H9 (cell line): ENCODE measurements around the gene CHD3. TPM values are rescaled to one million over a fixed set of nuclear protein-coding genes. Genes with fewer than 3 reads are reported as not detected.
A peak's percentile ranks its signal among the peaks of the same experiment; 100 is the strongest.

ENCODE experiments used
- DNase-seq: peaks from one replicate; pipeline ENCODE4 v3.0.0-alpha.2; 2017
- H2AFZ ChIP-seq: one replicate; pipeline ENCODE4 v1.6.1; 2013; ENCODE audit warnings: mild to moderate bottlenecking, low read length, control low read depth, moderate library complexity
- H2AK5ac ChIP-seq: 2 replicates; pipeline ENCODE4 v1.6.1; 2013; ENCODE audit warnings: low read length, control low read depth, mixed read lengths; ENCODE audit not compliant: insufficient read length
- H2BK120ac ChIP-seq: one replicate; pipeline ENCODE4 v1.6.1; 2013; ENCODE audit warnings: low read depth, mild to moderate bottlenecking, low read length, control low read depth, inconsistent platforms; ENCODE audit not compliant: poor library complexity, severe bottlenecking
- H2BK12ac ChIP-seq: 2 replicates; pipeline ENCODE4 v1.6.1; 2013; ENCODE audit warnings: low read length, control low read depth, mixed read lengths, low read depth; ENCODE audit not compliant: insufficient read length
- H2BK15ac ChIP-seq: 2 replicates; pipeline ENCODE4 v1.6.1; 2013; ENCODE audit warnings: low read depth, low read length, control low read depth
- H2BK20ac ChIP-seq: one replicate; pipeline ENCODE4 v1.6.1; 2013; ENCODE audit warnings: low read depth, mild to moderate bottlenecking, low read length, control low read depth, inconsistent platforms; ENCODE audit not compliant: poor library complexity, severe bottlenecking
- H2BK5ac ChIP-seq: 2 replicates; pipeline ENCODE4 v1.6.1; 2013; ENCODE audit warnings: low read length, control low read depth, mixed read lengths; ENCODE audit not compliant: insufficient read length
- H3K14ac ChIP-seq: 2 replicates; pipeline ENCODE4 v1.6.1; 2013; ENCODE audit warnings: low read length, control low read depth; ENCODE audit not compliant: insufficient read depth
- H3K18ac ChIP-seq: 2 replicates; pipeline ENCODE4 v1.6.1; 2013; ENCODE audit warnings: low read depth, mild to moderate bottlenecking, mixed read lengths, low read length, control low read depth; ENCODE audit not compliant: insufficient read length
- H3K23ac ChIP-seq: 2 replicates; pipeline ENCODE4 v1.6.1; 2013; ENCODE audit warnings: low read length, control low read depth, mixed read lengths, low read depth; ENCODE audit not compliant: insufficient read length
- H3K23me2 ChIP-seq: 2 replicates; pipeline ENCODE4 v1.6.1; 2013; ENCODE audit warnings: low read depth, mild to moderate bottlenecking, mixed read lengths, low read length, control low read depth; ENCODE audit not compliant: insufficient read length, poor library complexity, severe bottlenecking
- H3K27ac ChIP-seq: 2 replicates; pipeline ENCODE4 v1.5.1; 2013; ENCODE audit warnings: low read length, control low read depth, mixed read lengths, low read depth; ENCODE audit not compliant: insufficient read length
- H3K27me3 ChIP-seq: 2 replicates; pipeline ENCODE4 v1.6.1; 2013; ENCODE audit warnings: low read length, control low read depth, inconsistent platforms; ENCODE audit not compliant: insufficient read depth
- H3K4ac ChIP-seq: 2 replicates; pipeline ENCODE4 v1.6.1; 2013; ENCODE audit warnings: low read depth, mild to moderate bottlenecking, control low read depth, inconsistent platforms, low read length, moderate library complexity
- H3K4me1 ChIP-seq: 2 replicates; pipeline ENCODE4 v1.6.1; 2013; ENCODE audit warnings: low read length, control low read depth, inconsistent platforms; ENCODE audit not compliant: insufficient read depth
- H3K4me2 ChIP-seq: 2 replicates; pipeline ENCODE4 v1.6.1; 2013; ENCODE audit warnings: low read length, control low read depth, mixed read lengths; ENCODE audit not compliant: insufficient read length, insufficient read depth
- H3K56ac ChIP-seq: 2 replicates; pipeline ENCODE4 v1.6.1; 2013; ENCODE audit warnings: low read depth, mild to moderate bottlenecking, mixed read lengths, low read length, control low read depth; ENCODE audit not compliant: insufficient read length
- H3K79me1 ChIP-seq: 2 replicates; pipeline ENCODE4 v1.6.1; 2013; ENCODE audit warnings: low read depth, mild to moderate bottlenecking, moderate library complexity, low read length, control low read depth, inconsistent platforms; ENCODE audit not compliant: insufficient read depth, poor library complexity, severe bottlenecking
- H3K79me2 ChIP-seq: 2 replicates; pipeline ENCODE4 v1.6.1; 2013; ENCODE audit warnings: low read length, control low read depth, inconsistent platforms; ENCODE audit not compliant: insufficient read depth
- H3K9ac ChIP-seq: 2 replicates; pipeline ENCODE4 v1.6.1; 2013; ENCODE audit warnings: low read length, control low read depth, mixed read lengths; ENCODE audit not compliant: insufficient read length; ENCODE audit errors: extremely low read depth
- H3K9me3 ChIP-seq: one replicate; pipeline ENCODE4 v1.6.1; 2013; ENCODE audit warnings: low read depth, low read length, inconsistent platforms; ENCODE audit not compliant: control insufficient read depth
- H3T11ph ChIP-seq: one replicate; pipeline ENCODE4 v1.6.1; 2013; ENCODE audit warnings: mild to moderate bottlenecking, low read length, control low read depth, inconsistent platforms
- H4K20me1 ChIP-seq: one replicate; pipeline ENCODE4 v1.6.1; 2013; ENCODE audit not compliant: control insufficient read depth, insufficient read length, insufficient read depth
- H4K5ac ChIP-seq: 2 replicates; pipeline ENCODE4 v1.6.1; 2013; ENCODE audit warnings: low read depth, mild to moderate bottlenecking, mixed read lengths, low read length, control low read depth; ENCODE audit not compliant: insufficient read length
- H4K8ac ChIP-seq: replicated peaks from 2 replicates; pipeline ENCODE4 v1.6.1; 2013; ENCODE audit warnings: low read length, control low read depth, mixed read lengths, low read depth; ENCODE audit not compliant: insufficient read length
- H4K91ac ChIP-seq: 2 replicates; pipeline ENCODE4 v1.6.1; 2013; ENCODE audit warnings: low read depth, mild to moderate bottlenecking, moderate library complexity, mixed read lengths, low read length, control low read depth; ENCODE audit not compliant: insufficient read length
- H3K27ac Mint-ChIP-seq, 3 experiments: 2 replicates in 2 of 3; 3 replicates in 1 of 3; pipeline ENCODE4 v1.8.0; 2020 to 2021; ENCODE audit warnings: mixed read lengths in 3 of 3, mild to moderate bottlenecking in 1 of 3, moderate library complexity in 1 of 3
- H3K27me3 Mint-ChIP-seq: 2 replicates; pipeline ENCODE4 v1.8.0; 2021; ENCODE audit warnings: low read depth, mild to moderate bottlenecking, moderate library complexity, mixed read lengths
- H3K36me3 Mint-ChIP-seq, 3 experiments: 2 replicates in 2 of 3; 3 replicates in 1 of 3; pipeline ENCODE4 v1.8.0; 2020 to 2021; ENCODE audit warnings: low read depth in 3 of 3, mixed read lengths in 3 of 3; ENCODE audit not compliant: insufficient read depth in 1 of 3
- H3K4me1 Mint-ChIP-seq, 2 experiments: 2 replicates each; pipeline ENCODE4 v1.8.0; 2020; ENCODE audit warnings: mixed read lengths in 2 of 2
- H3K4me3 Mint-ChIP-seq, 2 experiments: 2 replicates in 1 of 2; 3 replicates in 1 of 2; pipeline ENCODE4 v1.8.0; 2020 to 2021; ENCODE audit warnings: mild to moderate bottlenecking in 2 of 2, mixed read lengths in 2 of 2, moderate library complexity in 1 of 2
- H3K9me3 Mint-ChIP-seq, 2 experiments: 2 replicates in 1 of 2; 3 replicates in 1 of 2; pipeline ENCODE4 v1.8.0; 2020; ENCODE audit warnings: mild to moderate bottlenecking in 2 of 2, mixed read lengths in 2 of 2, moderate library complexity in 1 of 2
- CTCF ChIP-seq: fragments of 200-600 bp; sonication (generic); conservative IDR thresholded peaks from 3 replicates; pipeline ENCODE4 v1.8.0; 2021; ENCODE audit warnings: antibody characterized with exemption, mild to moderate bottlenecking
- WGBS: extraction: QIAGEN DNeasy Blood & Tissue Kit; methylation state at CpG from one replicate; pipeline ENCODE4 v1.1.7; 2013; ENCODE audit warnings: missing lambda C conversion rate, low lambda C conversion rate, mixed read lengths; ENCODE audit not compliant: insufficient read length; ENCODE audit errors: extremely low coverage; 5-methylcytosine and 5-hydroxymethylcytosine counted together
- total RNA-seq: library from RNA; stranded (reverse); gene quantifications from 2 replicates; pipeline ENCODE4 v1.2.1, GENCODE V29; 2021

The CHD3 gene
- total RNA-seq, 1 experiment from 2014 or later, result 33.2 TPM

- Histone ChIP-seq H3K18ac (no peak overlapping the region), H3K23me2 (peaks cover 36% of the 10 kb centered on the region), H3K4me1 (no peaks in the 10 kb centered on the region; the same call in 1 of the 2 replicates), H4K91ac (no peak overlapping the region), H3T11ph (no peak overlapping the region), H2BK5ac (no peak overlapping the region), H3K27ac (no peak overlapping the region), H2BK12ac (no peak overlapping the region), H3K23ac (no peak overlapping the region), H3K56ac (no peak overlapping the region), H3K79me2 (no peaks in the 10 kb centered on the region), H2BK20ac (no peak overlapping the region), H4K8ac (no peak overlapping the region), H2AFZ (no peak overlapping the region), H2AK5ac (no peak overlapping the region), H2BK120ac (no peak overlapping the region), H4K5ac (no peak overlapping the region), H4K20me1 (no peaks in the 10 kb centered on the region), H2BK15ac (no peak overlapping the region), H3K9ac (no peak overlapping the region), H3K4ac (no peak overlapping the region), H3K79me1 (no peaks in the 10 kb centered on the region), H3K9me3 (no peaks in the 10 kb centered on the region), H3K27me3 (peaks cover 30% of the 10 kb centered on the region; the same call in 1 of the 2 replicates), H3K4me2 (peak overlapping the region; percentile 97), H3K14ac (no peak overlapping the region)
- H3K27me3 Mint-ChIP-seq, result peaks cover 18% of the 10 kb centered on the region
- H3K36me3 Mint-ChIP-seq, result peaks cover 0 to 36% (median 20%) of the 10 kb centered on the region in 3 experiments; a peak in 4 of 7 replicates
- peaks cover 24 to 39% of the 10 kb centered on the region in 2 experiments for H3K4me1 Mint-ChIP-seq
- H3K27ac Mint-ChIP-seq, result no peak overlapping the region
- H3K4me3 Mint-ChIP-seq, result peak overlapping the region in 1 of 2 experiments; percentile 30
- TF ChIP-seq CTCF, result no peak
- no CpG with 5 or more reads among the region's 31 CpGs for WGBS
- H3K9me3 Mint-ChIP-seq, result 0 out of 5 replicates have a peak, but pooled peaks cover 0 to 3% of the 10 kb centered on the region in 2 experiments
- peak; percentile 36 for DNase-seq
Measured at GRCh38 chr17:7854078-7854777, 34.4 kb upstream of the CHD3 start.
